Islet precursor cell (in vitro differentiated cells): ENCODE measurements around the gene PTPRN2.
"Not testable (repeated sequence)": the region's sequence is repeated elsewhere in the genome, so short reads cannot be mapped to it uniquely, and the experiment has no call there.

Experiments
- DNase-seq: peaks from one replicate; pipeline ENCODE4 v3.0.0-alpha.2; 2018

Gene PTPRN2

GRCh38 chr7:158395349-158395748 is 192.3 kb downstream of the PTPRN2 start:
- DNase-seq = no peak

GRCh38 chr7:158394936-158395335 is 192.7 kb downstream of the PTPRN2 start:
- peak; percentile 68 for DNase-seq

GRCh38 chr7:158393926-158394625 is 193.5 kb downstream of the PTPRN2 start:
- no peak for DNase-seq

- no peak for DNase-seq
Observed at GRCh38 chr7:158392251-158392650, 195.4 kb downstream of the PTPRN2 start.

GRCh38 chr7:158391541-158391940 is 196.1 kb downstream of the PTPRN2 start:
- DNase-seq = no peak

- no peak for DNase-seq
Observed at GRCh38 chr7:158391141-158391540, 196.5 kb downstream of the PTPRN2 start.

GRCh38 chr7:158390460-158390859 is 197.2 kb downstream of the PTPRN2 start:
- DNase-seq = no peak

- DNase-seq = no peak
Observed at GRCh38 chr7:158389514-158390425, 197.9 kb downstream of the PTPRN2 start.

GRCh38 chr7:158388928-158389327 is 198.7 kb downstream of the PTPRN2 start:
- no peak for DNase-seq

- DNase-seq = no peak
Observed at GRCh38 chr7:158388072-158388471, 199.6 kb downstream of the PTPRN2 start.

GRCh38 chr7:158387546-158387891 is 200.1 kb downstream of the PTPRN2 start:
- no peak for DNase-seq

GRCh38 chr7:158386866-158387545 is 200.6 kb downstream of the PTPRN2 start:
- no peak for DNase-seq

GRCh38 chr7:158386355-158386618 is 201.3 kb downstream of the PTPRN2 start:
- no peak for DNase-seq

GRCh38 chr7:158385496-158386354 is 201.9 kb downstream of the PTPRN2 start:
- DNase-seq = not testable (repeated sequence)

GRCh38 chr7:158384746-158385145 is 202.9 kb downstream of the PTPRN2 start:
- no peak for DNase-seq

GRCh38 chr7:158383665-158384064 is 204.0 kb downstream of the PTPRN2 start:
- DNase-seq = no peak

- DNase-seq = no peak
Observed at GRCh38 chr7:158382363-158383254, 205.0 kb downstream of the PTPRN2 start.

GRCh38 chr7:158381956-158382355 is 205.7 kb downstream of the PTPRN2 start:
- DNase-seq = no peak

- no peak for DNase-seq
Observed at GRCh38 chr7:158378978-158379377, 208.6 kb downstream of the PTPRN2 start.

- no peak for DNase-seq
Observed at GRCh38 chr7:158377800-158378623, 209.6 kb downstream of the PTPRN2 start.

GRCh38 chr7:158376839-158377186 is 210.8 kb downstream of the PTPRN2 start:
- DNase-seq = not testable (repeated sequence)
